ENCODE data around the gene FXN.

The FXN gene

DNA sequence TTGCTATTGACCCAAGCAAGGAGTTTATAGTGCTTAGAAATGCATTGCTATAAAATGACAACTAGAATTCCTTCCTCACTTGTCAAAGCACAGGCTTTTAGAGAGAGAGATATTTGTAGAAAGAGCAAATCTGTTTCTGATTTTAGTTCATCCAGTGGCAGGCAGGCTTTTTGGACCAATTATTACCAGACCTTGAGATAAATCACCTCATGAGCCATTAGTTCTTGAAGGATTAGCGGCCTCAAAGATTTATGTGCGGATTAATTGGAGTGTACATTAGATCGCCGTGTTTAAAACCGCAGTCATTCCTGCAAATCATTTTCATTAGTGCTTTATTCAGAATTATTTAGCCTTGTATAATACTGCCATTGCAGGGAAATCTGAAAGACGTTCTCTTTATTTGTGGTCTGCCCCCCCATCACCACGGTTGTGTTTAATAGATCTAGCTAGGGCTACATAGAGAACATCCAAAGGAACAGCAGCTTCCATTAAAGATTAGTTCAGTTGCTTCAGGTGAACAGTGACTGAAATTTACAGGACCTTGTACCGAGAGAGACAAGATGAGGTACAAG lies 109.7 kb downstream of the FXN start:
- no peak for DNase-seq (ENCODE audit: low read depth)
- Histone ChIP-seq H3K4me1 (ENCODE audit: control insufficient read depth, insufficient read depth, low read length) (peaks cover 5% of the 10 kb centered on the region), H3K4me3 (ENCODE audit: low read length) (no peak overlapping the region), H3K9me3 (ENCODE audit: control insufficient read depth, low read length) (no peaks in the 10 kb centered on the region), H3K9ac (ENCODE audit: low read length) (no peak overlapping the region), H3K36me3 (ENCODE audit: control insufficient read depth, insufficient read depth, low read length, severe bottlenecking) (no peaks in the 10 kb centered on the region), H3K27me3 (replicated peaks; ENCODE audit: control insufficient read depth, insufficient read depth, low read length) (no peaks in the 10 kb centered on the region)

DNA sequence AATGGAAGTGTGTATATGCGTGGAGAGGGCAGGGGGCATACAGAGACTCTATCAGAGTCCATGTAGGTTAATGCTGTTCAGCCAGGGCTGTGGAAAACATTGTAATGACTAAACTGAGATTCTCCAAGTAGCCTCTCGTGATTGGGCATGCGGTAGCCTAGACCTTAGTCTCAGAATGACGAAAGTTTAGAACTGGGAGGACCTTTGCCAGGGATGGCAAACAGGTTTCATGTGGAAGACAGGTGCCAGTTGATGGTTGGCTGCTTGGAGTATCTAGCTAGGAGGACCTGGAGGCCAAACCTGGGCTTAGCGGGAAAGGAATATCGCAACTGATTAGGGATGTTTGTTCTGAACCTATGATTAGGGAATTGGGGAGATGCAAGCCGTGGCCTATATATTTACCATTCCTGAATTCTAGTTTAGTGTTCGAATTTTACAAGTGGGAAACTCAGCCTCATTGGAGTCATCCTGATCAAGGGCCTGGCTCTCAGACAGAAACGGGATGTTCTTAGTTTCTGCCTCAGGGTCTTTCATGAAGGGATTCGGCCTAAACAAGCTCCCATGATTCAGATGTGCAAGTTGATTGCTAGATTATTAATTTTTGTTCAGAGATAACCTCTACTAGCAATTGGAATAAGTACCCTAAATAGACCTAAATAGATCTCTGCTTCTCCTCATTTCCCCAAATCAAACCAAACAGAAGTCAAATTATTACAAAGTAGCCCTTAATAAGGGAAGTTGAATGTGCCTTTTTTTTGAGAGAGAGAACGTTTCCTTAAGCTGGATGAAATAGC lies 111.7 kb downstream of the FXN start:
- no peak for DNase-seq (ENCODE audit: low read depth)
- no peaks in the 10 kb centered on the region for H3K36me3 ChIP-seq (ENCODE audit: control insufficient read depth, insufficient read depth, low read length, severe bottlenecking)

DNA sequence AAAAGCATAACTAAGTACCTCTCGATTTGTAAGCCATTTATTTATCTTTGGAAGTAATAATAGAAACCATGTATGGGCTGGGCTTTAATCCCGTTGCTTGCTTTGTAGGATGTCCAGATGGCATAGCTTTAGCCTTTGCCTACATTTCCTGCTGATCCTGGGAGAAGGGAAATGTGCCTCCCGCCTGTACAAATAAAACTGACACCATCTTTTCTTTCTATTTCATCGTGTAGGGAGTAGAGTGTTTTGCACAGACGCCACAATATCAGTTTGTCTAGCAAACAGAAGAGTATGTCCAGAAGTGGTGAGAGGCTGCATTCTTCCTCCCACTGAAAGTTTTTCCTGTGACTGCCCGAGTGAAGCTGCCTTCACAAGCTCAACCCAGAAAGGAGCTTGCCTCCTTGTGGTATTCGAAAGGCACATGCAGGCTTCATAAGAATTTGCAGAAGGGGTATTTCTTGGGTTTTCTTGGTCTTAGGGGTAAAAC lies 113.8 kb downstream of the FXN start:
- DNase-seq (ENCODE audit: low read depth) = peak; percentile 81
- Histone ChIP-seq H3K9me3 (ENCODE audit: control insufficient read depth, low read length) (no peaks in the 10 kb centered on the region), H3K36me3 (ENCODE audit: control insufficient read depth, insufficient read depth, low read length, severe bottlenecking) (no peaks in the 10 kb centered on the region), H3K9ac (ENCODE audit: low read length) (peak overlapping the region; percentile 19), H3K4me3 (ENCODE audit: low read length) (peak overlapping the region; percentile 4), H3K4me1 (ENCODE audit: control insufficient read depth, insufficient read depth, low read length) (peaks cover 5% of the 10 kb centered on the region), H3K27me3 (replicated peaks; ENCODE audit: control insufficient read depth, insufficient read depth, low read length) (no peaks in the 10 kb centered on the region)

More for the DNA sequence above, 111.7 kb downstream of the FXN start:
- peaks cover 5% of the 10 kb centered on the region for H3K4me1 ChIP-seq (ENCODE audit: control insufficient read depth, insufficient read depth, low read length)
- no peaks in the 10 kb centered on the region for H3K9me3 ChIP-seq (ENCODE audit: control insufficient read depth, low read length)
- no peak overlapping the region for H3K9ac ChIP-seq (ENCODE audit: low read length)
- no peaks in the 10 kb centered on the region for H3K27me3 ChIP-seq (replicated peaks; ENCODE audit: control insufficient read depth, insufficient read depth, low read length)
- no peak overlapping the region for H3K4me3 ChIP-seq (ENCODE audit: low read length)
